SU-DHL-6 (cell line): ENCODE measurements around the gene BTN2A1.

Source experiments
- CTCF ChIP-seq: fragments of 200-600 bp; sonication (generic); IDR thresholded peaks from one replicate; pipeline ENCODE4 v1.5.1; 2017; ENCODE audit warnings: antibody characterized with exemption, mild to moderate bottlenecking, low read length, moderate library complexity; ENCODE audit not compliant: insufficient read depth, poor library complexity, severe bottlenecking
- EZH2phosphoT487 ChIP-seq: fragments of 200-600 bp; sonication (generic), shearing (Covaris generic); conservative IDR thresholded peaks from 2 replicates; pipeline ENCODE4 v1.6.1; 2018; ENCODE audit warnings: mild to moderate bottlenecking, antibody characterized with exemption, low read length, moderate library complexity, mixed read lengths

- TF ChIP-seq CTCF (no peak), EZH2phosphoT487 (no peak)
These were observed 25.0 kb upstream of the BTN2A1 start for GRCh38 chr6:26432627-26433201.
